HG02884 (cell line): Measurements from ENCODE around the gene EMP2.
"Not testable (repeated sequence)": the region's sequence is repeated elsewhere in the genome, so short reads cannot be mapped to it uniquely, and the experiment has no call there.

ENCODE experiments used
- ATAC-seq: cut with Tn5 transposase; IDR thresholded peaks from one replicate; pipeline ENCODE4 v1.9.1; 2021; ENCODE audit warnings: mild to moderate bottlenecking, moderate library complexity; ENCODE audit not compliant: unreplicated experiment

EMP2 gene

DNA sequence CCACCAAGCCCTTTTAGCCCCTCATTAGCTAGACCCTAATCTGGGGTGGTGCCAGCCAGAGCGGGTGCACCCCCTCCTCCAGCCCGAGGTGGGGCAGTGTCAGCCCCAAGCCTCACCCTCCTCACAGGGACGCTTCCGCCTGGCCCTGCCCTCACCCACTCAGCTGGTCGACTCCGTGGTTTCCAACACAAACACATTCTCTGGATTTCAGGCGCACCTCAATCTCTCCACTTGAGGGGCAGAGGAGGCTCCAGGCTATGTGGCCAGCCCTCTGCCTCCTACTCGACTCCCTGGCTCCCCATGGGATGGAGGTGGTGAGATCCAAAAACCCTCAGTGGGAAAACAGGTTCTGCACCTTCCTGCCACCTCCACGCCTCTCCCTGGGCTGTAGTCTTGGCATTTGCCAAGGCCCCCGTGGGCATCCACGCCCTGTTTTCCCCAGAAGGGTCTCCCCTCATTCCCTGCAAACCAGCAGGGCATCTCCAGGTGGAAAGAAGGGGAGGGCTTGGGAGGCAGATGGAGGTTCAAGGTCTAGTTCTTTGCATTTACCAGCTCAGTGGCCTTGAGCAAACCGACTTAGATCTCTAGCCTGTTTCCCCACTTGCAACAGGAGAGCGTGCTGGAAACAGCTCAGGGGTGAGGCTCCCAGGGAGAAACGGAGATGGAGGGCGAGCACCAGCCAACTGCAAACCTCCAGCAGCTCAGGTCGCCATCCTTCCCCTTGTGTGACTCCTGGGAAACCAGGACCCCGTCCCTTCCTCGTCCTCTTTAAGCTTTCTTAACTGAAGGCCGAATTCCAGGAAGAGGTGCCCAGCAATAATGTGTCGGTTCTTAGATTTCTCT is 1.7 kb downstream of the EMP2 start:
- ATAC-seq = no peak

DNA sequence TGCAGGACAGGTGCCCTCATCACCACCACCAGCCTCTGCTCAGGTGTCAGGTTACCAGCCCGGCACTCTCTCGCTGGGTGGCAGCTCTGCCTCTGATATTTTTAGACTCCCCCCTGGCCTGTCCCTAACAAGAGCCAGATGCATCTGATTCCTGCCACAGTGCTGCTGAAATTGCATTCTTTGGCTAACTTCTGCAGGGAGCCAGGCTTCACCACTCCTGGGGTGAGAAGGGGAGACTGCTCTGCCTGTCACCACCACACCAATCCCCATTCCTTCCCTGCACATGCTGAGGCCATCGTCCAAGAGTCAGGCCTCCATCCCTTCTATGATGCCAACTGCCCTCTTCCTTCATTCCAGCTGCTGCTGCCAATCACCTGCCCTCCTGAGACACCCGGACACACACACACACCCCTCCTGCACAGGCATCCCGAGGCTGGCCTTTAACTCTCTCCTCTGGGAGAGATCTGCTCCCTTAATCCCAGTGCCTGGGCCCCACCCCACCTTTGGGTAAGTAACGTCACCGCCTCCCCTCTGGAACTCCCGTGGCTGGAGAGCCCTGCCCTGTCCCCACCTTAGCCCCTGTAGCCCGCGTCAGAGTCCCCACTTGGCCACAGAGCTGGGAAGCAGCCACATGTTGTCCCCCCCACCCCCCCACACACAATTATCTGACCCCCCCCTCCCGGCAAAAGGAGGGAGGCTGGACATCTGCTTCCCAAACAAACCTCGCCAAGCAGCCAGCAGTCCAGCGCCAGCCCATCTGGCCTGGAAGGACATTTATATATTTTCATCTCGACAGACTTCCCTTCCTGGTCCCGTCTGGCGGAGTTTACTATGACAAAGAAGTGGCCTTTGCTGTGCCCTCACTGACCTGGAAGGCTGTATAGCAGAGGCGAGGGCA is 2.8 kb downstream of the EMP2 start:
- no peak for ATAC-seq

DNA sequence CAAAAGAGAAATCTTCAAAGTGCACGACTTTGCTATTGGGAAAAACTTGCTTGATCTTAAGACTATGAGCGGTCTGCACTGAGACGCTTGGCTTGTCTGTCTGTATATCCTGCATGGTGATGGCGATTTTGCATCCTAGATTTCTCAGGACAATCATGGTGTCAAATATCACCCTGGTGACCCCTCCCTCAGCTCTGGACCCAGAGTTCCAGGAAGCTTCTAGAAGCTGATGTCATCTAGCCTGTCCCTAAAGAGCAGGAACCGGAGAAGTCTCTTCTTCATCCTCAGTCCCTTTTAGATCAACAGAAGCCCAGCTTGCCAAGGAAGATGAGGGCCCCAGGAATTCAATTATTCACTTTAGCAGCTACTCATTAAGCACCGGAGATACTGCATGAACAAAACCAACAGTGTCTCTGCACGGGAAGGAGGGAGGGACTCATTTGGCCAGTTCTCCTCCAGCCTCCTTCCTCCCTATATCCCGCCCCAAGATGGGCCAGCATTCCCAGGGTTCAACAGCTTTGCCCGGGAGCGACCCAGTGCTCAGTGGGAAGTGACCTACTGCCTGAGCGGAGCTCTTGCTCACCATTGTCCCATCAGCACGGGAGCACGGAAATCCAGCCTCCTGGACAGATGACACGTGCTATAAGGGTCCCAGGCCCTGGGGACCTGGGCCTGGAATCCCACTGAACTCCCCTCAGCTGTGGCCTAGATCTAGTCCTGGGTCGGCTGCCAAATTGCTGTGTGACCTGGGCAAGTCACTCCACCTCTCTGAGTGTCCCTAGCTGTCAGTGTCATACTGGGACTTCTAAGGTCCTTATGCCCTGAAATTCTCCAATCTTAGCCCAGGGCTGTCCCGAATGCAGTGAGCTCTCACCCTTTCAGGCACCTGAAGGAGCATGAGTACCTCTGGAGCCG is 3.8 kb downstream of the EMP2 start:
- no peak for ATAC-seq

DNA sequence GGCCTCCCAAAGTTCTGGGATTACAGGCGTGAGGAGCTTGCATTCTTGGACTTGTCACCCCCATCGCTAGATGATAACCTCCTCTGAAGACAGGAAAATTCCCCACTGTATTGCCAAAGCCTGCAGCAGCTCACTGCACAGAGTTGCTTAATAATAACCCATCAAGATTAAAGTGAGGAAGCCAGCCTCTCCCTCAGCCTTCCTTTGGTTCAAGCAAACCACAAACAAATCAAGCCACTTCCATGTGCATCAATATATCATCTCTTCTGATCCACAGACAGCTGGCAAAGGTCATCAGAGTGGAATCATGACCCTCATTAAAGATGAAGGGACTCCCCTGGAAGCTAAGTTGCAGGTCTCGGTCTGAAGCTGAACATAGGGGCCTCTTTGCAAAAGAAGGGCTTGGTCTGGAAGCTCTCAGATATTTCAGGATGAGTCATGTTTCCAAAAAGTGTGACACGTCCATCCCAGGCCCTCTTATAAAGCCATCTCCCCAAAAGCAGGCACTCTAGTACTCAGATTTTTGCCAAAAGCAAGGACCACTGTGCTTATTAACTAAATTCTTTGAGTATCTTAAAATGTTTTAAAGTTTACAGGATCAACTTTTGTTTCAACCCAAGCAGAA is 4.8 kb downstream of the EMP2 start:
- ATAC-seq = no peak

DNA sequence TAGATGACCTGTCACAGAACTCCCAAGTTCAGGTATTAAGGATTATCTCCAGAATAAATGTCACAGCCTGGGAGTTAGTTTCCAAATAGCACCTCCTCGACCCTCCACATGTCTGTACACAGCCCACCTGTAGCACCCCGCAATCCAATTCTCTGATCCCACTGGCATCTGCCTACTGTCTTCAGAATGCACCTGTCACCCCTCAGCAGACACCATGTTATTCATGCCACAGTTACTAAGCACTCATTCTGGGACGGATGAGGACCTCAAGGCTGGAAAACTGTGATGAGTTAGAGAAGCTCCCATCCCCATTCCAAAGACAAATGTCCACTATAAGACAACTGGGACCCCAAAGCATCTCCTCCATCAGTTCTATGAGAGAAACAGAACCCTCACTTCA is 7.8 kb downstream of the EMP2 start:
- ATAC-seq = no peak

DNA sequence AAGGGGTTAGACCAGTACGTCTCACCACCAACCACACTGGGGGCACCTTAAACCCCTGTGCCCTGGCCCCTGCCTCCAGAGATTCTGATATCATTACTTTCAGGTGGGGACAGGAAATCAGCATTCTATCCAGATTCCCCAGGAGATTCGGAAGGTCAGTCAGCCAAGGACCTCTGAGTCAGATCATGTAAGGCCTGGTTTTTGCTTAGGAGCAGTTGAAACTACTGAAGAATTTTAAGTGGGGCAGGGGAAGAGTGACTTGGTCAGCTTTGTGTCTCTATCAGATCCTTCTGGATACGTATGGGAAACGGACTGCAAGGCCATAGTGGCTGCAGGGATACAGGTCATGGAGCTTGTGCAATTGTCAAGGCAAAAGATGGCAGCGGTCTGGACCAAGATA is 9.0 kb downstream of the EMP2 start:
- ATAC-seq = no peak

DNA sequence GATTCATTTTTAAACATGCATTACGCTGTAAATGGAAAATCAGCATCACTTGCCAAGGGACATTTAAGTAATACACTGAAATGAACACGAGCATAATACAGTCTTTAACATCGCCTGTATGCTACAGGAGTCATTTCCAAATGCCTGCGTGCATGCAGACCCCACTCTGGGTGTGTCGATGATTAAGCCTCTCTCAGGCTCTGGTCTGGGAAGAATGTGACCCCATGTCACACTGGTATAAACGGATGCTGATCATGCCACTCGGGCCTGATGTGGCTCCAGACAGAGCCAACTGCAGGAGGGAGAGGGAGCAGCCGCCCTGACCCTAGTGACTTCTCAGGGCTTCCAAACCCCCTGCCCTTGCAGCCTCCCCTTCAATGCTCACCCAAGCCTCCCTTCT is 10.8 kb downstream of the EMP2 start:
- no peak for ATAC-seq

DNA sequence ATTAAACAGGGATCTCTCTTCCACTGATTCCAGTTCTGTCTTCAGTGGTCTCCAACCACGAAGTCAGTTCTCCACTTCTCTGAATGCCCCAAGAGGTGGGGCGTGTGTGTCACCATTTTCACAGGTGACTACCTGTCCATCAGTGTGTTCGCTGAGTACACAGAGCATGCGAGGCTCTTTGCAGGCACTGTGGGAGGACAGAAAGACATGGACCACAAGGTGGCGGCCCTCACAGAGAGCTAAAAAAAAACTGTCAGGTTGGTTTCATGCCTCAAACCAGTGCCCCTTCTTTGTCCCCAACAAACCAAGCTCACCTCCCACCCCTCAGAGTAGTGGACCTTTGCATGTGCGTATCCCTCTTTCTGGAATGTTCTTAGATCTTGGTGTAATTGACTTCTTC is 13.8 kb downstream of the EMP2 start:
- ATAC-seq = no peak

DNA sequence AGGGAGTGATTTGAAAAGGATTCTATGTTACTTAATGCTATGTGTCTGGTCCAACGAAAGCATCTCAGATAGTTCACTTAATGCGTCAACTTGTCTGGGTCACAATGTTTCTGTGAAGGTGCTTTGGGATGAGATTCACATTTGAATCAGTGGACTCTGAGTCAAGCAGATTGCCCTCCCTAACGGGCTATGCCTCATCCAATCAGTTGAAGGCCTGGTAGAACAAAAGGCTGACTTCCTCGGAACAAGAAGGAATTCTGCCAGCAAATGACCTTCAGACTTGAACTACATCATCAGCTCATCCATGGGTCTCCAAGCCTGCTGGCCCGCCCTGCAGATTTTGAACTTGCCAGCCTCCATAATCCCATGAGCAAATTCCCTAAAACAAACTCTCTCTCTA is 15.2 kb downstream of the EMP2 start:
- ATAC-seq = no peak

DNA sequence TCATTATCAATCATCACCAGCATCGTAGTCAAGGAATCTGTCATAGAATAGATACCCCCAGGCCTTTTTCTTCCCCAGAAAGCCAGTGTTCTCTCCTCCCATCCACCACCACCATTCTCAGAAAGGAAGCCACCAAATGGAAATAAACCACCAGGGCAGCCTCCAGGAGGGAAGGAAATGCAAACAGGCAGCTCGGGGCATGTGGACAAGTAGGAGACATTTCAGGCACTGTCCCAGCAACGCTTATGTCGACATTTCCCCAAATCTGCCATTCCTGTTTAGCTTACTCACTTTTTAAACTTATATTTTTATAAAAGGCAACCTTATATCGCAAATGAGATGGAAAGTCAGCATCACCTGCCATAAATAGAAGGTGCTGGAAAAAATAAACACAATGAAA is 15.8 kb downstream of the EMP2 start:
- ATAC-seq = no peak

DNA sequence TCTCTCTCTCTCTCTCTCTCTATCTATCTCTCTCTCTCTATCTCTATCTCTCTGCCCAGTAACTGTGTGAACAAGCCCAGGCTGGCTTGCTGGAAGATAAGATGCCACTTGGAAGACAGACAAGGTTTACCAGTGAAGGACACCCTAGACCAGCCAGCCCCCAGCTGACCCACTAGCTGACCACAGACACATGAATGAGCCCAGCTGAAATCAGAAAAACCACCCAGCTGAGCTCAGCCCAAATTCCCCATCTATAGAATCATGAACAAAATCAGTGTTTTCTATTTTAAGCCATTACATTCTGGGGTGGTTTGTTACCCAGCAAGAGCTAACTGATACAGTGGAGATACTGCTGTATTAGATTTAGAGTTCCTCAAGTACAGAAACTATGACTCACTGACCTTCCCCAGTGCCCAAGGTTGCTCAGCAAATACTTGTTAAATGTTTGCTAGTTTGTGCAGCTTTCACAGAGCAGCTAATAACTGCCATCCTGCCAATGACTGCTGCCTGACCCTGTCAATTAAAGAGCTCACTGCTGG is 18.0 kb downstream of the EMP2 start:
- no peak for ATAC-seq

DNA sequence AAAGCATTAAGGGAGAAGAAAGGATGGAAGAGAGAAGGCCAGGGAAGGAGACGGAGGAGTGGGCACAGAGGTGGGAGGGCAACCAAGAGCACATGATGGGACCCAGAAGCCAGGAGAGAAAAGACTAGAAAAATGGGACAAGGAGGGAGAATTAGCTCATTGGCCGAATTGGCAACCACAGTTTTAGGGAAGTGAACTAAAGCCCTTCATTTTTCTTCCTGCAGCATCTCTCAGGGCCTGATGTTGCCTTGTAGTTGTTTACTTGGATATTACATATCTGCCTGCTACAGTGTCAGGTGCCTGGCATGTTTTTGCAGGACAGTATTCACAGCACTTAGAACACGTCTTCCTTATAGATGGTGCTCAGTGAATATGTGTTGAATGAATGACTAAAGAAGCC is 19.0 kb downstream of the EMP2 start:
- no peak for ATAC-seq

DNA sequence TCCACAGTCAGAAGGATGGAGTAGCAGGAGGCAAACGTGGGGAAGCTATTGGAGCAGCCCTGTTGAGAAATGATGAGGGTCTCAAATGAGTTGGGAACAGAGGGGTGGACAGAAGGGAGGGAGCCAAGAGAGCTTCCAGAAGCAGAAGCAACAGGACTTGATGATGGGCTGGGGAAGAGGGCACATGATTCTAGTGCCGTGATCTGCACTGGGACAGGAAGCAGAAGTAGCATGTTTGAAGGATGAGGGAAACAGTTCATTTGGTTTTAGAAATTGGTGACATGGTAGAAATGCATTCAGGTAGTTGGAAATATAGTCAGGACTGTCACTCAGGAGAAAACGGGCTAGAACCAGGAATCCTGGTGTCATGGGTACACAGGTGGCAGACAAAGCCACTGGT is 19.4 kb downstream of the EMP2 start:
- ATAC-seq = no peak

DNA sequence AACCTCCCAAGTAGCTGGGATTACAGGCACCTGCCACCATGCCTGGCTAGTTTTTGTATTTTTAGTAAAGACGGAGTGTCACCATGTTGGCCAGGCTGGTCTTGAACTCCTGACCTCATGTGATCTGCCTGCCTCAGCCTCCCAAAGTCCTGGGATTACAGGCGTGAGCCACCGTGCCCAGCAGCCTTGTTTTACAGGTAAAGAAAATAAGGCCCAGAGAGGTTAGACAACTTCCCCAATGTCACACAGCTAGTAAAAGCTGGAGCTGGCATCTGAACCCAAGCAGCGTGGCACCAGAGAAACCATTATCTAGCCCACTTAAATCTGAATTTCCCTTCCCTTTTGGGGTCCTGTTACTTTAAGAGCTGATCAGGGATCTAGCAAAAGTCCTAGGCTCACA is 20.6 kb downstream of the EMP2 start:
- ATAC-seq = not testable (repeated sequence)

DNA sequence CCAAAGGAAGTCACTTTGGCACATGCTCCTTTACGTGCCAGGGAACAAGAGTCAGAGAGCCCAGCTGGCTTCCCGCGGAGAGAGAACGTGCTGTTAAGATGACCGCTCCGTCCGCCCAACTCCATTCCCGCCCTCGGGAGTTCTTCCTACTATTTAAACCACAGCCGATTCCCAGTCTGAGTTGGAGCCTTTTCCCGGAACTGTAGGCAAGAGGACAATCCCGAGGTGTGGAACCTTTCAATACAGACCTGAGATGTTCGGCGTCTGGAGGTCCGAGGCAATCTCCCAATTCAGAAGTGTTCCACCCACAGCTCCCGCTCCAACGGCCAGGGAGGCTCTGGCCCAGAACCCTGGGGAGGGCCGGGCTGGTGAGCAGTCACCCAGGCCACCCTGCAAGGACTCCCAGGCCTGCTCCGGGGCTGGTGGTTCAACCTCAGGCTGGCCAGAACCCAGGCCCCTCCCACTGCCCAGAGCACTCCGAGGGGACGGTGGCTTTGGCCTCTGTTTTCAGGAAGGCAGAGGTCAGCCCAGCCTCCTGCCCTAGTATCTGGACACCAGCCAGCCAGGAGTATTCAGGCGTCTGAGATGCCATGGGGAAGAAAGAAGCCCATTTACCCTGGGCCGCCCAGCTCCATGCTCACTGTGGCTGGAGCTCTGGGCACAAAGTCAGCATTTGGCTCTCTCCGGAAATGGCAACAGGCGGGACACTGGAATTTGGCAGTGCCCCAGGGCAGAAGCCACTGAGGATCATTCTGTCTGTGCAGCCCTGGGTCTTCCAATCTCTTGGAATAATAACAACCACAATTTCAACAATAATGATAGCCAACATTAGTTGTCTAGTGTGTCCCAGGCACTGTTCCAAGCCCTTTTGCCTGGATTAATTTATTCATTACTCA is 21.4 kb downstream of the EMP2 start:
- ATAC-seq = no peak

DNA sequence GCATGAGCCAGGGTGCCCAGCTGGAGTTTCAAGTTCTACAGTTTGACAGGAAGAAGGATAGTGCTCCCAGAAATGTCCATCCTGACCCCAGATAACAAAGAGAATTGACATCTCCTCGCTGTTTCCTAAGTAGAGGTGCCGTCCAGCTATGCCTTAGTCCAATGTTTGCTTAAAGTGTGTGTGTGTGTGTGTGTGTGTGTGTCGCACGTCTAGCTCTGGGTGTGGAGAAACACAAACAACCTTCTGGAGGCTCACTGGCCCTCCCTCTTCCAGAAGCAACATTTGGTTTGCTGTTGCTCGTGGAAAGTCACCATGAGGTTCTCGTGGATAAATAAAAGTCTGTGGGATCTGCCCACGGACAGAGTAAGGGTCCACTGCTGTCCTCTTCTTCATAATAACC is 22.1 kb downstream of the EMP2 start:
- no peak for ATAC-seq

DNA sequence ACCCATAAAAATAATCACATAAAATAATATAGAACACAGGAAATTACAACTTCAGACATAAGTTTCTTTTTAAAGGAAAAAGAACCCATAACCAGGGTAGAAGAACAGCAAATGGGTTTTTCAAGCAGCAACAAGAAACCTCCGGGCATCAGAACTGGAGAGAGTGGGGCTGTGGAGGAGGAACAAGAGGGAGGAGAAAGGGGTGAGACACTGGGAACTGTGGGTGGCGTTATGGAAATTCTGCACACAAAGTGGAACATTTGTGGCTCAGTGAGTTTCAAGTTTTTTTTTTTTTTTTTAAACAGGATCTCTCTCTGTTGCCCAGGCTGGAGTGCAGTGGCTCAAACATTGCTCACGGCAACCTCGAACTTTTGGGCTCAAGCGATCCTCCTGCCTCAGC is 22.6 kb downstream of the EMP2 start:
- ATAC-seq = no peak

DNA sequence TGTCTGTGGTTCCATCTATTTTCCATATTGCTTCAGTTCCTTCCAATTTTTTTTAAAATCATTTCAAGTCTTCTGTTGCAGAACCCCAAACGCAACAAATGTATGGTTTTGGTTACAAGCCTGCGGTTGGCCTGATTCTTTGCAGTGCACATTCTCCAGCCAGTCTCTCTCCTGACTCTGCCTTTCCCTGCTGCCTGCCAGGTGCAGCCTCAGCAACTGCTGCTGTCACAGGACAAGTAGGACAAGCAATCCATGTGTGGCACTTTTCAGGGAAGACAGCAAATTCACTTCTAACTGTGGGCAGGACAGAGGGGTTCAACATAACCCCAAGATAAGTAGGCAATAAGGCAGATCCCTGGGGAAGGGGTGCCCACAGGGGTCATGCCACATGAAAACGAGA is 24.2 kb downstream of the EMP2 start:
- ATAC-seq = no peak

DNA sequence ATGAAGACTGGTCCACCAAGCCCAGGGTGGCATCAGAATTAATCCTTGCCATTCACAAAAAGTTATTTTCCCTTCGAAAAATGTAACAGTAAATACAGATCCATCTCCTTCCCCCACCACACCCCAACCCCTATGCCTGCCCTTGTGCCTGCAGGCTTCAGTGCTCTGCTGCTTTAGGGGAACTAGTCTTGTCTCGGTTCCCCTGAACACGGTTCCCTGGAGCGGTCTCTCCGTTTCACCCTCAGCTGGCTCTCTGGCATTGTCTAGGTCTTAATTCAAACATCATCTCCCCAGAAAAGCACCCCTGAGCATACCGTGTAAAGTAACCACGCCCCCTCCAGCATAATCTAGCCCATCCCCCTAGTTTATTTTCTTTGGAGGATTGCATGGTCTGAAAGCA is 25.8 kb downstream of the EMP2 start:
- ATAC-seq = no peak
